H9 (cell line): Measurements from ENCODE around the gene MTARC1. TPM values are rescaled to one million over a fixed set of nuclear protein-coding genes. Genes with fewer than 3 reads are reported as not detected.

ENCODE experiments used
- DNase-seq: peaks from one replicate; pipeline ENCODE4 v3.0.0-alpha.2; 2017
- H2AFZ ChIP-seq: one replicate; pipeline ENCODE4 v1.6.1; 2013; ENCODE audit warnings: mild to moderate bottlenecking, low read length, control low read depth, moderate library complexity
- H2AK5ac ChIP-seq: 2 replicates; pipeline ENCODE4 v1.6.1; 2013; ENCODE audit warnings: low read length, control low read depth, mixed read lengths; ENCODE audit not compliant: insufficient read length
- H2BK120ac ChIP-seq: one replicate; pipeline ENCODE4 v1.6.1; 2013; ENCODE audit warnings: low read depth, mild to moderate bottlenecking, low read length, control low read depth, inconsistent platforms; ENCODE audit not compliant: poor library complexity, severe bottlenecking
- H2BK12ac ChIP-seq: 2 replicates; pipeline ENCODE4 v1.6.1; 2013; ENCODE audit warnings: low read length, control low read depth, mixed read lengths, low read depth; ENCODE audit not compliant: insufficient read length
- H2BK15ac ChIP-seq: 2 replicates; pipeline ENCODE4 v1.6.1; 2013; ENCODE audit warnings: low read depth, low read length, control low read depth
- H2BK20ac ChIP-seq: one replicate; pipeline ENCODE4 v1.6.1; 2013; ENCODE audit warnings: low read depth, mild to moderate bottlenecking, low read length, control low read depth, inconsistent platforms; ENCODE audit not compliant: poor library complexity, severe bottlenecking
- H2BK5ac ChIP-seq: 2 replicates; pipeline ENCODE4 v1.6.1; 2013; ENCODE audit warnings: low read length, control low read depth, mixed read lengths; ENCODE audit not compliant: insufficient read length
- H3K14ac ChIP-seq: 2 replicates; pipeline ENCODE4 v1.6.1; 2013; ENCODE audit warnings: low read length, control low read depth; ENCODE audit not compliant: insufficient read depth
- H3K18ac ChIP-seq: 2 replicates; pipeline ENCODE4 v1.6.1; 2013; ENCODE audit warnings: low read depth, mild to moderate bottlenecking, mixed read lengths, low read length, control low read depth; ENCODE audit not compliant: insufficient read length
- H3K23ac ChIP-seq: 2 replicates; pipeline ENCODE4 v1.6.1; 2013; ENCODE audit warnings: low read length, control low read depth, mixed read lengths, low read depth; ENCODE audit not compliant: insufficient read length
- H3K23me2 ChIP-seq: 2 replicates; pipeline ENCODE4 v1.6.1; 2013; ENCODE audit warnings: low read depth, mild to moderate bottlenecking, mixed read lengths, low read length, control low read depth; ENCODE audit not compliant: insufficient read length, poor library complexity, severe bottlenecking
- H3K27ac ChIP-seq: 2 replicates; pipeline ENCODE4 v1.5.1; 2013; ENCODE audit warnings: low read length, control low read depth, mixed read lengths, low read depth; ENCODE audit not compliant: insufficient read length
- H3K27me3 ChIP-seq: 2 replicates; pipeline ENCODE4 v1.6.1; 2013; ENCODE audit warnings: low read length, control low read depth, inconsistent platforms; ENCODE audit not compliant: insufficient read depth
- H3K4ac ChIP-seq: 2 replicates; pipeline ENCODE4 v1.6.1; 2013; ENCODE audit warnings: low read depth, mild to moderate bottlenecking, control low read depth, inconsistent platforms, low read length, moderate library complexity
- H3K4me1 ChIP-seq: 2 replicates; pipeline ENCODE4 v1.6.1; 2013; ENCODE audit warnings: low read length, control low read depth, inconsistent platforms; ENCODE audit not compliant: insufficient read depth
- H3K4me2 ChIP-seq: 2 replicates; pipeline ENCODE4 v1.6.1; 2013; ENCODE audit warnings: low read length, control low read depth, mixed read lengths; ENCODE audit not compliant: insufficient read length, insufficient read depth
- H3K56ac ChIP-seq: 2 replicates; pipeline ENCODE4 v1.6.1; 2013; ENCODE audit warnings: low read depth, mild to moderate bottlenecking, mixed read lengths, low read length, control low read depth; ENCODE audit not compliant: insufficient read length
- H3K79me1 ChIP-seq: 2 replicates; pipeline ENCODE4 v1.6.1; 2013; ENCODE audit warnings: low read depth, mild to moderate bottlenecking, moderate library complexity, low read length, control low read depth, inconsistent platforms; ENCODE audit not compliant: insufficient read depth, poor library complexity, severe bottlenecking
- H3K79me2 ChIP-seq: 2 replicates; pipeline ENCODE4 v1.6.1; 2013; ENCODE audit warnings: low read length, control low read depth, inconsistent platforms; ENCODE audit not compliant: insufficient read depth
- H3K9ac ChIP-seq: 2 replicates; pipeline ENCODE4 v1.6.1; 2013; ENCODE audit warnings: low read length, control low read depth, mixed read lengths; ENCODE audit not compliant: insufficient read length; ENCODE audit errors: extremely low read depth
- H3K9me3 ChIP-seq: one replicate; pipeline ENCODE4 v1.6.1; 2013; ENCODE audit warnings: low read depth, low read length, inconsistent platforms; ENCODE audit not compliant: control insufficient read depth
- H3T11ph ChIP-seq: one replicate; pipeline ENCODE4 v1.6.1; 2013; ENCODE audit warnings: mild to moderate bottlenecking, low read length, control low read depth, inconsistent platforms
- H4K20me1 ChIP-seq: one replicate; pipeline ENCODE4 v1.6.1; 2013; ENCODE audit not compliant: control insufficient read depth, insufficient read length, insufficient read depth
- H4K5ac ChIP-seq: 2 replicates; pipeline ENCODE4 v1.6.1; 2013; ENCODE audit warnings: low read depth, mild to moderate bottlenecking, mixed read lengths, low read length, control low read depth; ENCODE audit not compliant: insufficient read length
- H4K8ac ChIP-seq: replicated peaks from 2 replicates; pipeline ENCODE4 v1.6.1; 2013; ENCODE audit warnings: low read length, control low read depth, mixed read lengths, low read depth; ENCODE audit not compliant: insufficient read length
- H4K91ac ChIP-seq: 2 replicates; pipeline ENCODE4 v1.6.1; 2013; ENCODE audit warnings: low read depth, mild to moderate bottlenecking, moderate library complexity, mixed read lengths, low read length, control low read depth; ENCODE audit not compliant: insufficient read length
- H3K27ac Mint-ChIP-seq, 3 experiments: 2 replicates in 2 of 3; 3 replicates in 1 of 3; pipeline ENCODE4 v1.8.0; 2020 to 2021; ENCODE audit warnings: mixed read lengths in 3 of 3, mild to moderate bottlenecking in 1 of 3, moderate library complexity in 1 of 3
- H3K27me3 Mint-ChIP-seq: 2 replicates; pipeline ENCODE4 v1.8.0; 2021; ENCODE audit warnings: low read depth, mild to moderate bottlenecking, moderate library complexity, mixed read lengths
- H3K36me3 Mint-ChIP-seq, 3 experiments: 2 replicates in 2 of 3; 3 replicates in 1 of 3; pipeline ENCODE4 v1.8.0; 2020 to 2021; ENCODE audit warnings: low read depth in 3 of 3, mixed read lengths in 3 of 3; ENCODE audit not compliant: insufficient read depth in 1 of 3
- H3K4me1 Mint-ChIP-seq, 2 experiments: 2 replicates each; pipeline ENCODE4 v1.8.0; 2020; ENCODE audit warnings: mixed read lengths in 2 of 2
- H3K4me3 Mint-ChIP-seq, 2 experiments: 2 replicates in 1 of 2; 3 replicates in 1 of 2; pipeline ENCODE4 v1.8.0; 2020 to 2021; ENCODE audit warnings: mild to moderate bottlenecking in 2 of 2, mixed read lengths in 2 of 2, moderate library complexity in 1 of 2
- H3K9me3 Mint-ChIP-seq, 2 experiments: 2 replicates in 1 of 2; 3 replicates in 1 of 2; pipeline ENCODE4 v1.8.0; 2020; ENCODE audit warnings: mild to moderate bottlenecking in 2 of 2, mixed read lengths in 2 of 2, moderate library complexity in 1 of 2
- WGBS: extraction: QIAGEN DNeasy Blood & Tissue Kit; methylation state at CpG from one replicate; pipeline ENCODE4 v1.1.7; 2013; ENCODE audit warnings: missing lambda C conversion rate, low lambda C conversion rate, mixed read lengths; ENCODE audit not compliant: insufficient read length; ENCODE audit errors: extremely low coverage; 5-methylcytosine and 5-hydroxymethylcytosine counted together
- total RNA-seq: library from RNA; stranded (reverse); gene quantifications from 2 replicates; pipeline ENCODE4 v1.2.1, GENCODE V29; 2021
- TF ChIP-seq, protein P1 (sequence below): fragments of 200-600 bp; sonication (generic); conservative IDR thresholded peaks from 3 replicates; pipeline ENCODE4 v1.8.0; 2021; ENCODE audit warnings: antibody characterized with exemption, mild to moderate bottlenecking

Gene MTARC1
- total RNA-seq, 1 experiment from 2014 or later, result 33.7 TPM

GRCh38 chr1:220806408-220806807 is 19.7 kb downstream of the MTARC1 start:
- Histone ChIP-seq H4K8ac (no peak overlapping the region), H4K20me1 (no peaks in the 10 kb centered on the region), H3K4me2 (no peak overlapping the region), H3K79me1 (no peaks in the 10 kb centered on the region), H2BK12ac (no peak overlapping the region), H4K91ac (no peak overlapping the region), H3K9me3 (no peaks in the 10 kb centered on the region), H3K23ac (no peak overlapping the region), H2AFZ (no peak overlapping the region), H2AK5ac (no peak overlapping the region), H3K27me3 (no peaks in the 10 kb centered on the region), H3K79me2 (no peaks in the 10 kb centered on the region), H3K4ac (no peak overlapping the region), H4K5ac (no peak overlapping the region), H3K18ac (no peak overlapping the region), H3K14ac (no peak overlapping the region; the same call in 1 of the 2 replicates), H2BK120ac (no peak overlapping the region), H3K9ac (no peak overlapping the region), H2BK15ac (no peak overlapping the region), H3K4me1 (no peaks in the 10 kb centered on the region), H3K56ac (no peak overlapping the region), H3T11ph (no peak overlapping the region), H2BK5ac (no peak overlapping the region), H3K23me2 (peaks cover 3% of the 10 kb centered on the region), H3K27ac (no peak overlapping the region), H2BK20ac (no peak overlapping the region)
- TF ChIP-seq, protein P1, sequence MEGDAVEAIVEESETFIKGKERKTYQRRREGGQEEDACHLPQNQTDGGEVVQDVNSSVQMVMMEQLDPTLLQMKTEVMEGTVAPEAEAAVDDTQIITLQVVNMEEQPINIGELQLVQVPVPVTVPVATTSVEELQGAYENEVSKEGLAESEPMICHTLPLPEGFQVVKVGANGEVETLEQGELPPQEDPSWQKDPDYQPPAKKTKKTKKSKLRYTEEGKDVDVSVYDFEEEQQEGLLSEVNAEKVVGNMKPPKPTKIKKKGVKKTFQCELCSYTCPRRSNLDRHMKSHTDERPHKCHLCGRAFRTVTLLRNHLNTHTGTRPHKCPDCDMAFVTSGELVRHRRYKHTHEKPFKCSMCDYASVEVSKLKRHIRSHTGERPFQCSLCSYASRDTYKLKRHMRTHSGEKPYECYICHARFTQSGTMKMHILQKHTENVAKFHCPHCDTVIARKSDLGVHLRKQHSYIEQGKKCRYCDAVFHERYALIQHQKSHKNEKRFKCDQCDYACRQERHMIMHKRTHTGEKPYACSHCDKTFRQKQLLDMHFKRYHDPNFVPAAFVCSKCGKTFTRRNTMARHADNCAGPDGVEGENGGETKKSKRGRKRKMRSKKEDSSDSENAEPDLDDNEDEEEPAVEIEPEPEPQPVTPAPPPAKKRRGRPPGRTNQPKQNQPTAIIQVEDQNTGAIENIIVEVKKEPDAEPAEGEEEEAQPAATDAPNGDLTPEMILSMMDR, result no peak
- no peak overlapping the region for H3K4me3 Mint-ChIP-seq
- peak overlapping the region in 1 of 3 experiments; percentile 74; a peak in 1 of 7 replicates for H3K27ac Mint-ChIP-seq
- no peaks in the 10 kb centered on the region for H3K9me3 Mint-ChIP-seq
- no peaks in the 10 kb centered on the region for H3K27me3 Mint-ChIP-seq
- peaks cover 9 to 46% (median 34%) of the 10 kb centered on the region in 3 experiments; a peak in 6 of 7 replicates for H3K36me3 Mint-ChIP-seq
- WGBS, result no CpG with 5 or more reads among the region's 4 CpGs
- DNase-seq, result no peak
- peaks cover 7 to 17% of the 10 kb centered on the region in 2 experiments for H3K4me1 Mint-ChIP-seq
